ENCODE results near the gene GNPTG.
A peak's percentile ranks its signal among the peaks of the same experiment; 100 is the strongest.

Gene GNPTG

GRCh38 chr16:1333854-1334700 is 17.7 kb upstream of the GNPTG start:
- no peak overlapping the region for H3K27ac ChIP-seq (ENCODE audit: low read depth in 2 of 2, low read length in 2 of 2)
- no peak overlapping the region for H3K9ac ChIP-seq (ENCODE audit: low read depth in 1 of 2, low read length in 2 of 2)
- H3K27me3 ChIP-seq (ENCODE audit: control insufficient read depth in 2 of 2, insufficient read depth in 2 of 2, low read length in 2 of 2), result peaks cover 12 to 27% of the 10 kb centered on the region in 2 donors
- H3K4me1 ChIP-seq (ENCODE audit: control insufficient read depth in 2 of 2, insufficient read depth in 2 of 2, low read length in 2 of 2), result peaks cover 14 to 20% of the 10 kb centered on the region in 2 donors
- H3K36me3 ChIP-seq (ENCODE audit: control insufficient read depth in 2 of 2, insufficient read depth in 2 of 2, low read length in 2 of 2), result no peaks in the 10 kb centered on the region
- H3K4me3 ChIP-seq (ENCODE audit: low read length in 2 of 2), result peak overlapping the region in 1 of 2 donors; percentile 10
- no peaks in the 10 kb centered on the region for H3K9me3 ChIP-seq (ENCODE audit: control insufficient read depth in 2 of 2, low read length in 2 of 2)

GRCh38 chr16:1334739-1335138 is 17.0 kb upstream of the GNPTG start:
- Histone ChIP-seq H3K27ac (ENCODE audit: low read depth in 2 of 2, low read length in 2 of 2) (no peak overlapping the region), H3K36me3 (ENCODE audit: control insufficient read depth in 2 of 2, insufficient read depth in 2 of 2, low read length in 2 of 2) (no peaks in the 10 kb centered on the region), H3K27me3 (ENCODE audit: control insufficient read depth in 2 of 2, insufficient read depth in 2 of 2, low read length in 2 of 2) (peaks cover 12 to 27% of the 10 kb centered on the region in 2 donors), H3K4me1 (ENCODE audit: control insufficient read depth in 2 of 2, insufficient read depth in 2 of 2, low read length in 2 of 2) (peaks cover 14 to 20% of the 10 kb centered on the region in 2 donors), H3K9ac (ENCODE audit: low read depth in 1 of 2, low read length in 2 of 2) (no peak overlapping the region), H3K9me3 (ENCODE audit: control insufficient read depth in 2 of 2, low read length in 2 of 2) (no peaks in the 10 kb centered on the region), H3K4me3 (ENCODE audit: low read length in 2 of 2) (no peak overlapping the region)

- Histone ChIP-seq H3K27me3 (ENCODE audit: control insufficient read depth in 2 of 2, insufficient read depth in 2 of 2, low read length in 2 of 2) (peaks cover 12 to 27% of the 10 kb centered on the region in 2 donors), H3K36me3 (ENCODE audit: control insufficient read depth in 2 of 2, insufficient read depth in 2 of 2, low read length in 2 of 2) (no peaks in the 10 kb centered on the region), H3K4me3 (ENCODE audit: low read length in 2 of 2) (no peak overlapping the region), H3K9ac (ENCODE audit: low read depth in 1 of 2, low read length in 2 of 2) (no peak overlapping the region), H3K9me3 (ENCODE audit: control insufficient read depth in 2 of 2, low read length in 2 of 2) (no peaks in the 10 kb centered on the region), H3K27ac (ENCODE audit: low read depth in 2 of 2, low read length in 2 of 2) (no peak overlapping the region), H3K4me1 (ENCODE audit: control insufficient read depth in 2 of 2, insufficient read depth in 2 of 2, low read length in 2 of 2) (peaks cover 14 to 20% of the 10 kb centered on the region in 2 donors)
These were observed 16.3 kb upstream of the GNPTG start for GRCh38 chr16:1335211-1335971.

- Histone ChIP-seq H3K4me3 (ENCODE audit: low read length in 2 of 2) (no peak overlapping the region), H3K27me3 (ENCODE audit: control insufficient read depth in 2 of 2, insufficient read depth in 2 of 2, low read length in 2 of 2) (peaks cover 12 to 27% of the 10 kb centered on the region in 2 donors), H3K27ac (ENCODE audit: low read depth in 2 of 2, low read length in 2 of 2) (no peak overlapping the region), H3K4me1 (ENCODE audit: control insufficient read depth in 2 of 2, insufficient read depth in 2 of 2, low read length in 2 of 2) (peaks cover 14 to 20% of the 10 kb centered on the region in 2 donors), H3K36me3 (ENCODE audit: control insufficient read depth in 2 of 2, insufficient read depth in 2 of 2, low read length in 2 of 2) (no peaks in the 10 kb centered on the region), H3K9ac (ENCODE audit: low read depth in 1 of 2, low read length in 2 of 2) (no peak overlapping the region), H3K9me3 (ENCODE audit: control insufficient read depth in 2 of 2, low read length in 2 of 2) (no peaks in the 10 kb centered on the region)
These were observed 15.7 kb upstream of the GNPTG start for GRCh38 chr16:1335996-1336395.

- Histone ChIP-seq H3K27me3 (ENCODE audit: control insufficient read depth in 2 of 2, insufficient read depth in 2 of 2, low read length in 2 of 2) (peaks cover 12 to 27% of the 10 kb centered on the region in 2 donors), H3K36me3 (ENCODE audit: control insufficient read depth in 2 of 2, insufficient read depth in 2 of 2, low read length in 2 of 2) (no peaks in the 10 kb centered on the region), H3K27ac (ENCODE audit: low read depth in 2 of 2, low read length in 2 of 2) (no peak overlapping the region), H3K9ac (ENCODE audit: low read depth in 1 of 2, low read length in 2 of 2) (no peak overlapping the region), H3K4me3 (ENCODE audit: low read length in 2 of 2) (no peak overlapping the region), H3K4me1 (ENCODE audit: control insufficient read depth in 2 of 2, insufficient read depth in 2 of 2, low read length in 2 of 2) (peaks cover 9 to 15% of the 10 kb centered on the region in 2 donors), H3K9me3 (ENCODE audit: control insufficient read depth in 2 of 2, low read length in 2 of 2) (no peaks in the 10 kb centered on the region)
These were observed 15.1 kb upstream of the GNPTG start for GRCh38 chr16:1336619-1337018.

GRCh38 chr16:1337486-1337885 is 14.2 kb upstream of the GNPTG start:
- Histone ChIP-seq H3K36me3 (ENCODE audit: control insufficient read depth in 2 of 2, insufficient read depth in 2 of 2, low read length in 2 of 2) (no peaks in the 10 kb centered on the region), H3K4me1 (ENCODE audit: control insufficient read depth in 2 of 2, insufficient read depth in 2 of 2, low read length in 2 of 2) (peaks cover 7 to 13% of the 10 kb centered on the region in 2 donors), H3K27ac (ENCODE audit: low read depth in 2 of 2, low read length in 2 of 2) (no peak overlapping the region), H3K9me3 (ENCODE audit: control insufficient read depth in 2 of 2, low read length in 2 of 2) (no peaks in the 10 kb centered on the region), H3K9ac (ENCODE audit: low read depth in 1 of 2, low read length in 2 of 2) (no peak overlapping the region), H3K27me3 (ENCODE audit: control insufficient read depth in 2 of 2, insufficient read depth in 2 of 2, low read length in 2 of 2) (peaks cover 12 to 27% of the 10 kb centered on the region in 2 donors), H3K4me3 (ENCODE audit: low read length in 2 of 2) (no peak overlapping the region)

GRCh38 chr16:1338119-1338730 is 13.5 kb upstream of the GNPTG start:
- Histone ChIP-seq H3K27me3 (ENCODE audit: control insufficient read depth in 2 of 2, insufficient read depth in 2 of 2, low read length in 2 of 2) (peaks cover 12 to 27% of the 10 kb centered on the region in 2 donors), H3K27ac (ENCODE audit: low read depth in 2 of 2, low read length in 2 of 2) (no peak overlapping the region), H3K9ac (ENCODE audit: low read depth in 1 of 2, low read length in 2 of 2) (no peak overlapping the region), H3K9me3 (ENCODE audit: control insufficient read depth in 2 of 2, low read length in 2 of 2) (no peaks in the 10 kb centered on the region), H3K4me3 (ENCODE audit: low read length in 2 of 2) (no peak overlapping the region), H3K36me3 (ENCODE audit: control insufficient read depth in 2 of 2, insufficient read depth in 2 of 2, low read length in 2 of 2) (no peaks in the 10 kb centered on the region), H3K4me1 (ENCODE audit: control insufficient read depth in 2 of 2, insufficient read depth in 2 of 2, low read length in 2 of 2) (peaks cover 6 to 10% of the 10 kb centered on the region in 2 donors)

GRCh38 chr16:1338855-1339675 is 12.7 kb upstream of the GNPTG start:
- H3K27ac ChIP-seq (ENCODE audit: low read depth in 2 of 2, low read length in 2 of 2), result no peak overlapping the region
- H3K4me3 ChIP-seq (ENCODE audit: low read length in 2 of 2), result no peak overlapping the region
- no peaks in the 10 kb centered on the region for H3K36me3 ChIP-seq (ENCODE audit: control insufficient read depth in 2 of 2, insufficient read depth in 2 of 2, low read length in 2 of 2)
- H3K9me3 ChIP-seq (ENCODE audit: control insufficient read depth in 2 of 2, low read length in 2 of 2), result no peaks in the 10 kb centered on the region
- H3K4me1 ChIP-seq (ENCODE audit: control insufficient read depth in 2 of 2, insufficient read depth in 2 of 2, low read length in 2 of 2), result peaks cover 15 to 18% of the 10 kb centered on the region in 2 donors
- H3K27me3 ChIP-seq (ENCODE audit: control insufficient read depth in 2 of 2, insufficient read depth in 2 of 2, low read length in 2 of 2), result peaks cover 12 to 24% of the 10 kb centered on the region in 2 donors
- no peak overlapping the region for H3K9ac ChIP-seq (ENCODE audit: low read depth in 1 of 2, low read length in 2 of 2)

GRCh38 chr16:1340730-1341494 is 10.8 kb upstream of the GNPTG start:
- H3K27me3 ChIP-seq (ENCODE audit: control insufficient read depth in 2 of 2, insufficient read depth in 2 of 2, low read length in 2 of 2), result peaks cover 4 to 10% of the 10 kb centered on the region in 2 donors
- no peak overlapping the region for H3K27ac ChIP-seq (ENCODE audit: low read depth in 2 of 2, low read length in 2 of 2)
- no peak overlapping the region for H3K4me3 ChIP-seq (ENCODE audit: low read length in 2 of 2)
- no peak overlapping the region for H3K9ac ChIP-seq (ENCODE audit: low read depth in 1 of 2, low read length in 2 of 2)
- peaks cover 15 to 22% of the 10 kb centered on the region in 2 donors for H3K4me1 ChIP-seq (ENCODE audit: control insufficient read depth in 2 of 2, insufficient read depth in 2 of 2, low read length in 2 of 2)
- no peaks in the 10 kb centered on the region for H3K36me3 ChIP-seq (ENCODE audit: control insufficient read depth in 2 of 2, insufficient read depth in 2 of 2, low read length in 2 of 2)
- no peaks in the 10 kb centered on the region for H3K9me3 ChIP-seq (ENCODE audit: control insufficient read depth in 2 of 2, low read length in 2 of 2)
